Left kidney (tissue), 1 donor: ENCODE measurements around the gene FIZ1. TPM values are rescaled to one million over a fixed set of nuclear protein-coding genes. Genes with fewer than 3 reads are reported as not detected.

Experiments used
- polyA plus RNA-seq: library from polyadenylated mRNA; unstranded; fragments of 120-200 nt; gene quantifications from one replicate; pipeline ENCODE4 v1.2.1, GENCODE V29; 2013; ENCODE audit not compliant: insufficient read length

FIZ1 gene
- polyA plus RNA-seq, 1 donor = 20.7 TPM

Other genes starting within 250 kb of the FIZ1 start
- gene COX6B2, start 244.8 kb downstream of the FIZ1 start, polyA plus RNA-seq = 0.78 TPM
- 0.17 TPM for gene GARIN5B, start 236.3 kb downstream of the FIZ1 start, polyA plus RNA-seq
- 1.4 TPM for gene IL11, start 229.1 kb downstream of the FIZ1 start, polyA plus RNA-seq
- 0.48 TPM for gene TMEM190, start 222.7 kb downstream of the FIZ1 start, polyA plus RNA-seq
- 0.32 TPM for gene TMEM238, start 215.2 kb downstream of the FIZ1 start, polyA plus RNA-seq
- gene RPL28, start 213.6 kb downstream of the FIZ1 start, polyA plus RNA-seq = 746 TPM
- 43.7 TPM for gene UBE2S, start 191.7 kb downstream of the FIZ1 start, polyA plus RNA-seq
- gene SHISA7, start 156.2 kb downstream of the FIZ1 start, polyA plus RNA-seq = 0.20 TPM
- 30.1 TPM for gene ISOC2, start 137.9 kb downstream of the FIZ1 start, polyA plus RNA-seq
- gene C19orf85, start 134.8 kb downstream of the FIZ1 start, polyA plus RNA-seq = not detected
- gene ZNF628, start 122.9 kb downstream of the FIZ1 start, polyA plus RNA-seq = 2.4 TPM
- 36.8 TPM for gene NAT14, start 114.3 kb downstream of the FIZ1 start, polyA plus RNA-seq
- gene SSC5D, start 111.1 kb downstream of the FIZ1 start, polyA plus RNA-seq = 1.1 TPM
- gene SBK2, start 62.4 kb downstream of the FIZ1 start, polyA plus RNA-seq = 1.1 TPM
- 0.58 TPM for gene SBK3, start 54.0 kb downstream of the FIZ1 start, polyA plus RNA-seq
- 16.1 TPM for gene ZNF579, start 18.7 kb downstream of the FIZ1 start, polyA plus RNA-seq
- 5.4 TPM for gene ZNF524, start 771 bp upstream of the FIZ1 start, polyA plus RNA-seq
- 6.3 TPM for gene ZNF865, start 6.1 kb upstream of the FIZ1 start, polyA plus RNA-seq
- gene ZNF784, start 25.0 kb upstream of the FIZ1 start, polyA plus RNA-seq = 10.0 TPM
- gene ZNF580, start 41.5 kb upstream of the FIZ1 start, polyA plus RNA-seq = 39.9 TPM
- gene ZNF581, start 44.1 kb upstream of the FIZ1 start, polyA plus RNA-seq = 20.7 TPM
- gene CCDC106, start 48.7 kb upstream of the FIZ1 start, polyA plus RNA-seq = 19.3 TPM
- 164 TPM for gene U2AF2, start 55.5 kb upstream of the FIZ1 start, polyA plus RNA-seq
- gene EPN1, start 75.7 kb upstream of the FIZ1 start, polyA plus RNA-seq = 83.3 TPM
- gene NLRP9, start 138.9 kb upstream of the FIZ1 start, polyA plus RNA-seq = 0.17 TPM
- gene RFPL4A, start 159.6 kb upstream of the FIZ1 start, polyA plus RNA-seq = not detected
- gene RFPL4AL1, start 169.6 kb upstream of the FIZ1 start, polyA plus RNA-seq = 0.25 TPM
- gene NLRP11, start 232.5 kb upstream of the FIZ1 start, polyA plus RNA-seq = 0.25 TPM
- gene NLRP4, start 237.0 kb upstream of the FIZ1 start, polyA plus RNA-seq = not detected